Heart right ventricle (tissue), 16 donors: ENCODE data around the gene ARPC4. TPM values are rescaled to one million over a fixed set of nuclear protein-coding genes. Genes with fewer than 3 reads are reported as not detected.
"Not testable (repeated sequence)": the region's sequence is repeated elsewhere in the genome, so short reads cannot be mapped to it uniquely, and the experiment has no call there.

Experiments
- ATAC-seq, 8 donors: fragments of 200-7000 bp; cut with Tn5 transposase; one replicate each; pipeline ENCODE4 v1.9.1; 2020; ENCODE audit warnings: mild to moderate bottlenecking in 8 of 8, moderate library complexity in 8 of 8, moderate number of reproducible peaks in 1 of 8
- DNase-seq, 2 donors: peaks; one replicate each; pipeline ENCODE4 v3.0.0-alpha.2; 2020
- H3K27ac ChIP-seq, 10 donors: fragments of 200-600 bp; sonication (generic) in 2 of 10; one replicate each; pipeline versions ENCODE4 v1.5.0 to v1.8.0; 2020 to 2022; ENCODE audit warnings: mild to moderate bottlenecking in 3 of 10
- H3K27me3 ChIP-seq, 7 donors: fragments of 200-600 bp; one replicate each; pipeline ENCODE4 v1.8.0; 2021 to 2022; ENCODE audit warnings: mild to moderate bottlenecking in 2 of 7
- H3K36me3 ChIP-seq, 9 donors: fragments of 200-600 bp; sonication (generic) in 1 of 9; one replicate each; pipeline versions ENCODE4 v1.5.0 to v1.8.0; 2020 to 2022; ENCODE audit warnings: mild to moderate bottlenecking in 2 of 9
- H3K4me1 ChIP-seq, 9 donors: fragments of 200-600 bp; sonication (generic) in 1 of 9; one replicate each; pipeline versions ENCODE4 v1.5.0 to v1.8.0; 2020 to 2022; ENCODE audit warnings: mild to moderate bottlenecking in 4 of 9
- H3K4me3 ChIP-seq, 10 donors: fragments of 200-600 bp; sonication (generic) in 2 of 10; one replicate each; pipeline versions ENCODE4 v1.5.0 to v1.8.0; 2020 to 2022; ENCODE audit warnings: mild to moderate bottlenecking in 7 of 10, moderate library complexity in 2 of 10
- H3K9me3 ChIP-seq, 11 donors: fragments of 200-600 bp in 10 of 11; sonication (generic) in 2 of 11; one replicate each; pipeline versions ENCODE4 v1.5.0 to v1.8.0; 2013 to 2022; ENCODE audit warnings: mild to moderate bottlenecking in 2 of 11, control low read depth in 1 of 11, moderate library complexity in 1 of 11
- WGBS, 2 donors: extraction: QIAGEN DNeasy Blood & Tissue Kit; methylation state at CpG; one replicate each; pipeline ENCODE4 v1.1.7; 2013; ENCODE audit warnings: inconsistent platforms in 1 of 2; 5-methylcytosine and 5-hydroxymethylcytosine counted together
- intact Hi-C, 10 donors: fragments of 100-400 bp; cut with DNase I; formaldehyde crosslinking; loops; one replicate each; pipeline versions ENCODE4 v1.11.1 to v1.14.2; 2022
- polyA plus RNA-seq, 2 donors: library from polyadenylated mRNA; stranded (reverse); fragments of 200-250 nt; gene quantifications; one replicate each; pipeline ENCODE4 v1.2.3, GENCODE V29; 2013
- total RNA-seq, 10 donors: library from RNA; stranded (reverse); fragmentation: NEBNext Ultra II Directional in 3 of 10; extraction: Animal tissue kit (Norgen Biotek cat#: 25700) in 3 of 10; gene quantifications; one replicate each; pipeline versions ENCODE4 v1.2.1 to v1.2.4, GENCODE V29; 2021 to 2023
- TF ChIP-seq, protein P1 (sequence below), 9 donors: fragments of 200-600 bp; sonication (generic) in 2 of 9; IDR thresholded peaks; one replicate each; pipeline versions ENCODE4 v1.5.0 to v1.8.0; 2021 to 2022; ENCODE audit warnings: antibody characterized with exemption in 9 of 9, mild to moderate bottlenecking in 5 of 9, moderate library complexity in 1 of 9
- donor health status: Arrhythmogenic right ventricular cardiomyopathy.
- donor health status: ischemic (EF 13 %, LVEDD 7.1; RV severe dilation, severe dysfunction).
- donor health status: healthy with polysubstance abuse.
- donor health status: DM: no; HTN: yes; CAD: no.
- donor health status: DM: no; HTN: no; CAD: no.
- donor health status: ischemic (EF 25% LVEDD 6.9; RV normal size, moderate dysfunction).
- donor health status: ischemic (EF 25% LVEDD 5.7; RV mildly dilated, moderate dysfunction).
- donor health status: healthy.
- donor health status: DM: yes; HTN: yes; CAD: no.
- donor health status: Ischemic cardiomyopathy.
- donor health status: ischemic (EF 35%, LVEDD 5.7; RV mildly dilated, moderate dysfunction).
- donor health status: nonischemic (EF 11% LVEDD 7.7; RV severe dilation, severe dysfunction).
- donor health status: DM: yes; HTN: yes; CAD: no.
- donor health status: PGD.
- donor health status: ischemic (EF 29% LVEDD 5.4; RV normal size, mild dysfunction).
- donor health status: nonischemic (EF 23%, LVEDD 6.1; RV moderate dilation, normal function).

ARPC4 gene
- total and polyA plus RNA-seq, 12 donors = 27.9 to 111 (median 55.0) TPM

- WGBS, 2 donors = 80 to 82% methylated on average over 8 of the region's 8 CpGs
- Histone ChIP-seq H3K27me3 (no peaks in the 10 kb centered on the region), H3K27ac (no peak overlapping the region), H3K9me3 (no peaks in the 10 kb centered on the region), H3K4me1 (peaks cover 0 to 21% (median 10%) of the 10 kb centered on the region in 9 donors), H3K36me3 (peaks cover 0 to 52% (median 8%) of the 10 kb centered on the region in 9 donors), H3K4me3 (no peak overlapping the region)
- ATAC-seq (no peak), DNase-seq (no peak)
- TF ChIP-seq, protein P1, sequence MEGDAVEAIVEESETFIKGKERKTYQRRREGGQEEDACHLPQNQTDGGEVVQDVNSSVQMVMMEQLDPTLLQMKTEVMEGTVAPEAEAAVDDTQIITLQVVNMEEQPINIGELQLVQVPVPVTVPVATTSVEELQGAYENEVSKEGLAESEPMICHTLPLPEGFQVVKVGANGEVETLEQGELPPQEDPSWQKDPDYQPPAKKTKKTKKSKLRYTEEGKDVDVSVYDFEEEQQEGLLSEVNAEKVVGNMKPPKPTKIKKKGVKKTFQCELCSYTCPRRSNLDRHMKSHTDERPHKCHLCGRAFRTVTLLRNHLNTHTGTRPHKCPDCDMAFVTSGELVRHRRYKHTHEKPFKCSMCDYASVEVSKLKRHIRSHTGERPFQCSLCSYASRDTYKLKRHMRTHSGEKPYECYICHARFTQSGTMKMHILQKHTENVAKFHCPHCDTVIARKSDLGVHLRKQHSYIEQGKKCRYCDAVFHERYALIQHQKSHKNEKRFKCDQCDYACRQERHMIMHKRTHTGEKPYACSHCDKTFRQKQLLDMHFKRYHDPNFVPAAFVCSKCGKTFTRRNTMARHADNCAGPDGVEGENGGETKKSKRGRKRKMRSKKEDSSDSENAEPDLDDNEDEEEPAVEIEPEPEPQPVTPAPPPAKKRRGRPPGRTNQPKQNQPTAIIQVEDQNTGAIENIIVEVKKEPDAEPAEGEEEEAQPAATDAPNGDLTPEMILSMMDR (IDR thresholded peaks at IDR 0.05) = no peak
- intact Hi-C loops = loop anchor here in 3 of 10 donors (5.0 to 10.0 kb wide), 4 partner anchors 74 to 184 kb away; partner anchors contain the start of genes IL17RC (in 2 of the 3) and FANCD2 (in 1 of the 3)
Observed at GRCh38 chr3:9841015-9841414, 48.1 kb downstream of the ARPC4 start.

DNA sequence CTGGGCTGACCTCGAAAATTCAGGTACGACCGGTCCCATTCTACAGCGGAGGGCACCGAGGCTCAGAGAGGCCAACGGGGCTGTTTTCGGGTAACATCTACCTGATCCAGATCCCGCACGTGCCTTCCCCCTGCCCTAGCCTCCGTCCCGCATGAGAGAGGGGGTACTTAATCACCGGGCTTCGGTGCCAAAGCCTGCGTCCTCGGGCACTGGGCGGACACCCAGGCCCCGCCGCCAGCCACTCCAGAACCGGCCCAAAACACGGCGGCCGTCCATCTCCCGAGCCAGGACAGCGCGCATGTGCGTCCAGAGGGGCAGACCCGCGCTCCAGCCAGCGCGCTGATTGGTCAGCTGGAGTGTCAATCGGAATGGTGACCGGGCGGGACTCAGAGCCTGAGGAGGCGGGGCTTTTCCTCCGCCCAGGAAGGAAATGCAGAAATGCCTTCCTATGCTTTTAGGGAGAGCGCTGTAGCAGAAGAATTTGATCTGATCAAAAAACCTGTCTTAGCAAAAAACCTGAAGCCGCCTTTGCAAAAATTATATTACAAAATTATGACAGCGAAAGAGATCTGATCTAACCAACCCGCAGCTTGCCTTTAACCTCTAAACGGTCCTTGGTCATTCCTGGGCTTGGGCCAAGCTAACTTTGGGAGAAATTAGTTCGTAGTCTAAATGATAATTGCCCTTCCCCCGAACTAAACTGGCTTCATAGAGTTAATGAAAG is 51.0 kb downstream of the ARPC4 start, which contains the start of gene RPUSD3:
RPUSD3 (minus strand) TSS at position 294 of the 724 bp plus-strand sequence; CDS start at position 276, 18 bp downstream.
- intact Hi-C loops = loop anchor here in 3 of 10 donors (5.0 to 10.0 kb wide), 4 partner anchors 71 to 181 kb away; partner anchors contain the start of genes IL17RC (in 2 of the 3) and FANCD2 (in 1 of the 3)
- peaks cover 0 to 34% (median 8%) of the 10 kb centered on the region in 9 donors for H3K36me3 ChIP-seq

GRCh38 chr3:9846231-9846630 is 53.3 kb downstream of the ARPC4 start:
- TF ChIP-seq, protein P1 (IDR thresholded peaks at IDR 0.05) = no peak
- H3K4me3 ChIP-seq = no peak overlapping the region
- H3K27ac ChIP-seq = no peak overlapping the region
- no peaks in the 10 kb centered on the region for H3K27me3 ChIP-seq
- H3K4me1 ChIP-seq = peaks cover 0 to 18% (median 10%) of the 10 kb centered on the region in 9 donors
- H3K36me3 ChIP-seq = peaks cover 0 to 10% (median 0%) of the 10 kb centered on the region in 9 donors
- H3K9me3 ChIP-seq = no peaks in the 10 kb centered on the region
- no peak for ATAC-seq
- 58 to 59% methylated on average over 6 of the region's 6 CpGs for WGBS, 2 donors
- no peak for DNase-seq
- intact Hi-C loops = loop anchor here in 3 of 10 donors (5.0 to 10.0 kb wide), 4 partner anchors 69 to 179 kb away; partner anchors contain the start of genes IL17RC (in 2 of the 3) and FANCD2 (in 1 of the 3)

More for the DNA sequence above, 51.0 kb downstream of the ARPC4 start, which contains the start of gene RPUSD3:
- H3K4me1 ChIP-seq = peaks cover 0 to 18% (median 10%) of the 10 kb centered on the region in 9 donors
- no peaks in the 10 kb centered on the region for H3K27me3 ChIP-seq
- no peaks in the 10 kb centered on the region for H3K9me3 ChIP-seq
- H3K4me3 ChIP-seq = peak within 1 kb of the TSS; percentile 62 to 87 (median 76)
- DNase-seq = peak; percentile 99
- TF ChIP-seq, protein P1 (IDR thresholded peaks at IDR 0.05) = no peak
- peak; percentile 98 to 100 (median 100) for ATAC-seq
- 0 to 1% methylated on average over 42 of the region's 42 CpGs for WGBS, 2 donors
- H3K27ac ChIP-seq = peak within 1 kb of the TSS; percentile 68 to 90 (median 82)

DNA sequence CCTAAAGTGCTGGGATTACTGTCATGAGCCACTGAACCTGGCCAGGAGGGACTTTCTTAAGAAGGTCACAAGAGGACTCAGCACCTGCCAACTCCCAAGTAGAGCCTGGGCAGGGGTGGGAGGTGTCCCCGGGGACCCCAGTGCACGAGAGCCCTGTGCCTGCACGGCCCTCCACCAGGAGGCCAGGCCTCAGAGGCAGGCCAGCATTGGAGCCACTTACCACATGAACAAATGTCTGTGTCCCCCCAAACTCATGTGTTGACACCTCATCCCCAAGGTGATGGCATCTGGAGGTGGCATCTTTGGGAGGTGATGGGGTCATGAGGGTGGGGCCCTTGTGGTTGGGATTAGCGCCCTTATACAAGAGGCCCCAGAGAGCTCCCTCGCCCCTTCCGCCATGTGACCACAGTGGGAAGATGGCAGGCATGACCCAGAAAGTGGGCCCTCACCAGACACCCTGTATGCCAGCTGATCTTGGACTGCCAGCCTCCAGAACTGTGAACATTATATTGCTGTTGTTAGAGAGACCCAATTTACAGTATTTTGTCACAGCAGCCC is 54.1 kb downstream of the ARPC4 start:
- ATAC-seq (no peak), DNase-seq (no peak)
- TF ChIP-seq, protein P1 (IDR thresholded peaks at IDR 0.05) = no peak
- Histone ChIP-seq H3K36me3 (peaks cover 0 to 2% (median 0%) of the 10 kb centered on the region in 9 donors), H3K4me1 (peaks cover 0 to 18% (median 10%) of the 10 kb centered on the region in 9 donors), H3K27ac (no peak overlapping the region), H3K9me3 (no peaks in the 10 kb centered on the region), H3K27me3 (no peaks in the 10 kb centered on the region), H3K4me3 (no peak overlapping the region)
- 88 to 95% methylated on average over 6 of the region's 6 CpGs for WGBS, 2 donors
- intact Hi-C loops = loop anchor here in 3 of 10 donors (5.0 to 10.0 kb wide), 4 partner anchors 68 to 178 kb away; partner anchors contain the start of genes IL17RC (in 2 of the 3) and FANCD2 (in 1 of the 3)

DNA sequence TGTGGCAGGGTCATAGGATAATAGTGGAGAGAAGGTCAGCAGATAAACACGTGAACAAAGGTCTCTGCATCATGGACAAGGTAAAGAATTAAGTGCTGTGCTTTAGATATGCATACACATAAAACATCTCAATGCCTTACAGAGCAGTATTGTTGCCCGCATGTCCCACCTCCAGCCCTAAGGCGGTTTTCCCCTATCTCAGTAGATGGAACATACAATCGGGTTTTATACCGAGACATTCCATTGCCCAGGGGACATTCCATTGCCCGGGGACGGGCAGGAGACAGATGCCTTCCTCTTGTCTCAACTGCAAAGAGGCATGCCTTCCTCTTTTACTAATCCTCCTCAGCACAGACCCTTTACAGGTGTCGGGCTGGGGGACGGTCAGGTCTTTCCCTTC is 55.0 kb downstream of the ARPC4 start:
- H3K27ac ChIP-seq, H3K36me3 ChIP-seq, H3K27me3 ChIP-seq, ATAC-seq, H3K4me3 ChIP-seq, H3K9me3 ChIP-seq, DNase-seq: not testable (repeated sequence)
- peaks cover 0 to 14% (median 7%) of the 10 kb centered on the region in 9 donors for H3K4me1 ChIP-seq
- WGBS, 2 donors = 41 to 57% methylated on average over 7 to 8 of the region's 9 CpGs
- intact Hi-C loops = loop anchor here in 3 of 10 donors (5.0 to 10.0 kb wide), 4 partner anchors 67 to 177 kb away; partner anchors contain the start of genes IL17RC (in 2 of the 3) and FANCD2 (in 1 of the 3)
